Loucy (cell line): ENCODE data around the gene KLHL21.

ENCODE experiments used
- EZH2phosphoT487 ChIP-seq: fragments of 200-600 bp; IDR thresholded peaks from 2 replicates; pipeline ENCODE4 v1.6.1; 2018; ENCODE audit warnings: antibody characterized with exemption, mild to moderate bottlenecking, moderate library complexity, borderline replicate concordance
- TF ChIP-seq, protein P1 (sequence below): fragments of 200-600 bp; sonication (generic); conservative IDR thresholded peaks from 2 replicates; pipeline ENCODE4 v1.5.1; 2014; ENCODE audit warnings: mild to moderate bottlenecking, antibody characterized with exemption, low read length

DNA sequence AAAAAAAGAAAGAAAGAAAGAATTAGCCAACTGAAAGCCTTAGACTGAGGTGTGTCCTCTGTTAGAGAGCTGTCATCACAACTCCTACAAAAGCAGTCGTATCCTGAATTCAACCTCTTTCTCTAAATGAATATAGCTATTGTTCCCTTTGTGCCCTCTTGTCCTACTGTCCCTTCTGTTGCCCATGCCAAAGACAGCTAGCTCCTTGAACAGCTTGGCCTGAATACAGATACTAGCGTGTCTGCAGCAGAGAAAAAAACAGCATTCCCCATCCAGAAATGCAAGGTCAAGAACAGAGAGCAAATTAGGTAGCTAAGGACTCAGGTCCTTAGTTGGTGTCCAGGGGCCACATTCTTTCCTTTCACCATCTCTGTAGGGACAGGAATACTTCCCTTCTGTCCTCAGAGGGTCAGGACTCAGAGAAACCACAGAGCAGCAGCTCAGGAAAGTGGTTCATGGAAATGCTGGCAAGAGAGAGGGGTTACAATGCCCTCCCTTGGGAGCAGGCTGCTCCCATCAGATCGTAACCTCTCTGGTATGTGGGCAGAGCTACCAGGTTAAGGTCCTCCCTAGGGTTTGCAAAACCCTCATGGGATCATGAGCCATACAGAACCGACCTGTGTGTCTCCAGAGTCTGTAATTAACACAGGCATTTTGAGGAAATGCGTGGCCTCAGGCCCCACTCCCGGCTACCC lies 24.7 kb downstream of the KLHL21 start:
- TF ChIP-seq, protein P1, sequence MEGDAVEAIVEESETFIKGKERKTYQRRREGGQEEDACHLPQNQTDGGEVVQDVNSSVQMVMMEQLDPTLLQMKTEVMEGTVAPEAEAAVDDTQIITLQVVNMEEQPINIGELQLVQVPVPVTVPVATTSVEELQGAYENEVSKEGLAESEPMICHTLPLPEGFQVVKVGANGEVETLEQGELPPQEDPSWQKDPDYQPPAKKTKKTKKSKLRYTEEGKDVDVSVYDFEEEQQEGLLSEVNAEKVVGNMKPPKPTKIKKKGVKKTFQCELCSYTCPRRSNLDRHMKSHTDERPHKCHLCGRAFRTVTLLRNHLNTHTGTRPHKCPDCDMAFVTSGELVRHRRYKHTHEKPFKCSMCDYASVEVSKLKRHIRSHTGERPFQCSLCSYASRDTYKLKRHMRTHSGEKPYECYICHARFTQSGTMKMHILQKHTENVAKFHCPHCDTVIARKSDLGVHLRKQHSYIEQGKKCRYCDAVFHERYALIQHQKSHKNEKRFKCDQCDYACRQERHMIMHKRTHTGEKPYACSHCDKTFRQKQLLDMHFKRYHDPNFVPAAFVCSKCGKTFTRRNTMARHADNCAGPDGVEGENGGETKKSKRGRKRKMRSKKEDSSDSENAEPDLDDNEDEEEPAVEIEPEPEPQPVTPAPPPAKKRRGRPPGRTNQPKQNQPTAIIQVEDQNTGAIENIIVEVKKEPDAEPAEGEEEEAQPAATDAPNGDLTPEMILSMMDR, result no peak
- no peak for TF ChIP-seq EZH2phosphoT487
